GM12878 (cell line): Measurements from ENCODE around the gene MAGIX. TPM values are rescaled to one million over a fixed set of nuclear protein-coding genes. Genes with fewer than 3 reads are reported as not detected.
A peak's percentile ranks its signal among the peaks of the same experiment; 100 is the strongest.

Experiments used
- ASH2L ChIP-seq: fragments of 300-600, 200-600 bp; sonication (generic); IDR thresholded peaks from 2 replicates; pipeline ENCODE4 v1.6.1; 2017; ENCODE audit warnings: low read depth, mild to moderate bottlenecking, borderline replicate concordance
- BHLHE40 ChIP-seq, 2 experiments: fragments of 450-650 bp in 1 of 2; IDR thresholded peaks; 2 replicates each; pipeline ENCODE4 v1.6.1; 2011 to 2017; ENCODE audit warnings: low read depth in 2 of 2, borderline replicate concordance in 1 of 2, improper control_type of control experiment in 1 of 2, low read length in 1 of 2, mild to moderate bottlenecking in 1 of 2
- BMI1 ChIP-seq: fragments of 450-650 bp; IDR thresholded peaks from 2 replicates; pipeline ENCODE4 v1.6.1; 2016; ENCODE audit warnings: mild to moderate bottlenecking, moderate library complexity, borderline replicate concordance
- CREB1 ChIP-seq: IDR thresholded peaks from 2 replicates; pipeline ENCODE4 v1.6.1; 2012; ENCODE audit warnings: low read depth, mild to moderate bottlenecking, inconsistent platforms
- CTCF ChIP-seq, 3 experiments: IDR thresholded peaks in 2 of 3; conservative IDR thresholded peaks in 1 of 3; 2 replicates each; pipeline ENCODE4 v1.5.1; 2011; ENCODE audit warnings: low read depth in 3 of 3, low read length in 3 of 3, mild to moderate bottlenecking in 3 of 3, control low read depth in 2 of 3, moderate library complexity in 2 of 3, inconsistent platforms in 1 of 3, mixed read lengths in 1 of 3; ENCODE audit not compliant: control insufficient read depth in 2 of 3, insufficient read depth in 1 of 3; ENCODE audit errors: extremely low read depth in 1 of 3
- DPF2 ChIP-seq: fragments of 450-650 bp; IDR thresholded peaks from 2 replicates; pipeline ENCODE4 v1.6.1; 2017; ENCODE audit warnings: mild to moderate bottlenecking
- HDGF ChIP-seq: fragments of 450-650 bp; IDR thresholded peaks from 2 replicates; pipeline ENCODE4 v1.6.1; 2016; ENCODE audit warnings: antibody characterized with exemption
- KAT2A ChIP-seq: conservative IDR thresholded peaks from 2 replicates; pipeline ENCODE4 v1.6.1; 2011; ENCODE audit warnings: low read depth, low read length; ENCODE audit not compliant: control insufficient read depth
- MAX ChIP-seq: IDR thresholded peaks from 2 replicates; pipeline ENCODE4 v1.6.1; 2012; ENCODE audit warnings: low read depth, low read length, improper control_type of control experiment
- MTA2 ChIP-seq: fragments of 450-650 bp; IDR thresholded peaks from 2 replicates; pipeline ENCODE4 v1.6.1; 2016; ENCODE audit warnings: low read depth, mild to moderate bottlenecking, moderate library complexity
- MXI1 ChIP-seq: fragments of 150-350 bp; IDR thresholded peaks from 2 replicates; pipeline ENCODE4 v1.6.1; 2011; ENCODE audit warnings: low read depth, mild to moderate bottlenecking, inconsistent platforms, low read length, improper control_type of control experiment
- NBN ChIP-seq: fragments of 450-650 bp; IDR thresholded peaks from 2 replicates; pipeline ENCODE4 v1.6.1; 2016
- NFYB ChIP-seq: IDR thresholded peaks from 2 replicates; pipeline ENCODE4 v1.6.1; 2011; ENCODE audit warnings: low read depth, mild to moderate bottlenecking, low read length, improper control_type of control experiment, moderate library complexity; ENCODE audit not compliant: insufficient read depth
- NR2C1 ChIP-seq: fragments of 450-650 bp; IDR thresholded peaks from 2 replicates; pipeline ENCODE4 v1.6.1; 2017; ENCODE audit warnings: antibody characterized with exemption, mild to moderate bottlenecking, moderate library complexity
- NR2F1 ChIP-seq: fragments of 450-650 bp; conservative IDR thresholded peaks from 2 replicates; pipeline ENCODE4 v1.6.1; 2017; ENCODE audit warnings: mild to moderate bottlenecking
- POLR2A ChIP-seq: IDR thresholded peaks from 2 replicates; pipeline ENCODE4 v1.6.1; 2011; ENCODE audit warnings: low read depth, mild to moderate bottlenecking, low read length
- POLR2AphosphoS5 ChIP-seq: IDR thresholded peaks from 2 replicates; pipeline ENCODE4 v1.6.1; 2011; ENCODE audit warnings: mild to moderate bottlenecking, low read length, inconsistent platforms
- RAD21 ChIP-seq: IDR thresholded peaks from 2 replicates; pipeline ENCODE4 v1.6.1; 2011; ENCODE audit warnings: mild to moderate bottlenecking, low read depth, low read length, moderate library complexity; ENCODE audit not compliant: insufficient read depth
- RCOR1 ChIP-seq: conservative IDR thresholded peaks from 2 replicates; pipeline ENCODE4 v1.6.1; 2012; ENCODE audit warnings: low read depth, low read length, improper control_type of control experiment
- RUNX3 ChIP-seq: IDR thresholded peaks from 2 replicates; pipeline ENCODE4 v1.6.1; 2012; ENCODE audit warnings: low read length, inconsistent platforms
- SMAD5 ChIP-seq: IDR thresholded peaks from 2 replicates; pipeline ENCODE4 v1.6.1; 2016; ENCODE audit warnings: antibody characterized with exemption, low read depth
- SMARCA5 ChIP-seq: fragments of 450-650 bp; IDR thresholded peaks from 2 replicates; pipeline ENCODE4 v1.6.1; 2017; ENCODE audit warnings: mild to moderate bottlenecking
- SP1 ChIP-seq: IDR thresholded peaks from one replicate; pipeline ENCODE4 v1.6.1; 2011; ENCODE audit warnings: low read depth, low read length
- SPI1 ChIP-seq: IDR thresholded peaks from 2 replicates; pipeline ENCODE4 v1.6.1; 2011; ENCODE audit warnings: low read depth, mild to moderate bottlenecking, low read length, moderate library complexity, borderline replicate concordance; ENCODE audit not compliant: insufficient read depth
- YY1 ChIP-seq: IDR thresholded peaks from 2 replicates; pipeline ENCODE4 v1.6.1; 2011; ENCODE audit warnings: low read depth, mild to moderate bottlenecking, low read length
- polyA plus RNA-seq, 11 experiments: library from polyadenylated mRNA; depleted of rRNA in 4 of 11; unstranded in 6 of 11; stranded (reverse) in 5 of 11; fragments of >200 nt; fragmentation: Nextera tagmentation in 4 of 11; fragmentation: Illumina TruSeq in 1 of 11; extraction: Ambion mirVana in 4 of 11; extraction: Trizol in 1 of 11; gene quantifications; 1 replicate in 1 of 11; 2 replicates in 10 of 11; pipeline versions ENCODE4 v1.2.1 to v1.2.3, GENCODE V29; 2011 to 2016; ENCODE audit warnings: inconsistent platforms in 2 of 11, missing spikeins in 2 of 11, low read depth in 1 of 11
- total RNA-seq, 4 experiments: library from RNA; depleted of rRNA in 3 of 4; stranded (reverse); fragments of >200 nt in 3 of 4; fragmentation: Illumina TruSeq in 1 of 4; extraction: Trizol in 1 of 4; gene quantifications; 2 replicates each; pipeline versions ENCODE4 v1.2.1 to v1.2.3, GENCODE V29; 2013 to 2021
- TF ChIP-seq, protein P1 (sequence below): fragments of 450-650 bp; IDR thresholded peaks from 2 replicates; pipeline ENCODE4 v1.6.1; 2014; ENCODE audit warnings: mild to moderate bottlenecking

MAGIX gene
- total and polyA plus RNA-seq, 10 of the 15 experiments (the other 5 are each of a cell fraction or from before 2014, with no cell fraction given), result 0.03 to 2.5 (median 0.82) TPM

DNA sequence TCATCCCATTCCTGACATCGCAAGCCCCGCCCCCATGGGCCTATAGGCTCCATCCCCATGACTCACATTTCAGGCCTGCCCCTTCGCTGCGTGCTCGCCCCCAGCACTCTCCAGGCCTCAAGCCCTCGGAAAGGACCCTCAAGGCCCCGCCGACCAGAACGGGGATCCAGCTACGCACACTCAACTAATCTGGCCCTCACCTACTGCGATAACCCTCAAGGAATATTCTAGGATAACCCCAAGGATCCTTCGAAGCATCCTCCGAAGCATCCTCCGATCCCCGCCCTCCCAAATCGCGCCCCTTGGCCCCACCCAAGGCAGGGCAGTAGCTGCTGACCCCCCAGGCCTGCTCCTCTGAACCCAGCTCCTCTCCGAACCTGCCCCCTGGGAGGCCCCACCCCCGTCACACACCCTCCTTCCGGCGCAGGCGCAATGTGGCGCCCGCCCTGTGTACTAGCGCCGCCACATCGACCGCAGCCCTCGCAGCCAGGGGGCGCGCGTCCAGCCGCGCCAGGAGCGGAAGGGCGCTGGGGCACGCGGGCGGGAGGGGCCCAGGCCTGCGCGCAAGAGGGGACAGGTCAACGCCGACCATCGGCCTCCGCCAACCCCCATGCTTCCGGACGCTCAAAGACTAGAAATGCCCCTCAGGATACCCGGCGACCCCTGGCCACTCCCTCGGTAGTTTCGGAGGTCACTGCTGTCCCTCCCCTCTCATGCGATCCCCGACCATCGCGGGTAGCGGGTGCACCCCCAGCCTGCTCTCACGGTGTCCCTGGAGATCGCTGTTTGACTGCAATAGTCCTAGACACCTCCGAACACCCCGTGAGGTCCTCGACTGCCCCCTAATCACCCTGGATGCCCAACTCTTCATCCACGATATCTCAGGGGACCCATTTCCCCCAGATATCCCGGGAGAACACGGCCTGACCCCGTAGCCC is 6.4 kb upstream of the MAGIX start (continued):
- TF ChIP-seq CTCF (IDR thresholded peaks at IDR 0.05 in 2 of 3, conservative IDR thresholded peaks at IDR 0.05 in 1 of 3; ENCODE audit: control insufficient read depth in 2 of 3, extremely low read depth in 1 of 3, insufficient read depth in 1 of 3, low read depth in 3 of 3, low read length in 3 of 3) (peak; percentile 57 to 79 (median 58); a peak in 5 of 6 replicates), NR2F1 (peak; percentile 74; the same call in 1 of the 2 replicates), CREB1 (peak; percentile 22; the same call in 1 of the 2 replicates), POLR2AphosphoS5 (peak; percentile 37; the same call in 1 of the 2 replicates), MTA2 (0 out of 2 replicates have a peak, but pooled peaks have one; percentile 11), NR2C1 (0 out of 2 replicates have a peak, but pooled peaks have one; percentile 32), POLR2A (peak; percentile 75), KAT2A (no peak), NBN (no peak), RUNX3 (peak; percentile 76), SMAD5 (0 out of 2 replicates have a peak, but pooled peaks have one; percentile 41), NFYB (0 out of 2 replicates have a peak, but pooled peaks have one; percentile 14), DPF2 (peak; percentile 35; the same call in 1 of the 2 replicates), MXI1 (no peak), RAD21 (peak; percentile 37; the same call in 1 of the 2 replicates), BHLHE40 (IDR thresholded peaks at IDR 0.05; ENCODE audit: borderline replicate concordance in 1 of 2, low read depth in 2 of 2, low read length in 1 of 2) (peak; percentile 47 to 79; a peak in 2 of 4 replicates), ASH2L (no peak), MAX (peak; percentile 40; the same call in 1 of the 2 replicates), YY1 (peak; percentile 44; the same call in 1 of the 2 replicates), HDGF (0 out of 2 replicates have a peak, but pooled peaks have one; percentile 27), SP1 (no peak), SPI1 (peak; percentile 3; the same call in 1 of the 2 replicates), RCOR1 (no peak), BMI1 (no peak), SMARCA5 (peak; percentile 77)
- TF ChIP-seq, protein P1, sequence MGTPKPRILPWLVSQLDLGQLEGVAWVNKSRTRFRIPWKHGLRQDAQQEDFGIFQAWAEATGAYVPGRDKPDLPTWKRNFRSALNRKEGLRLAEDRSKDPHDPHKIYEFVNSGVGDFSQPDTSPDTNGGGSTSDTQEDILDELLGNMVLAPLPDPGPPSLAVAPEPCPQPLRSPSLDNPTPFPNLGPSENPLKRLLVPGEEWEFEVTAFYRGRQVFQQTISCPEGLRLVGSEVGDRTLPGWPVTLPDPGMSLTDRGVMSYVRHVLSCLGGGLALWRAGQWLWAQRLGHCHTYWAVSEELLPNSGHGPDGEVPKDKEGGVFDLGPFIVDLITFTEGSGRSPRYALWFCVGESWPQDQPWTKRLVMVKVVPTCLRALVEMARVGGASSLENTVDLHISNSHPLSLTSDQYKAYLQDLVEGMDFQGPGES, result no peak
